GM21723 (cell line): ENCODE results near the gene C1QL3.

ENCODE experiments used
- ATAC-seq: cut with Tn5 transposase; IDR thresholded peaks from one replicate; pipeline ENCODE4 v1.9.1; 2021; ENCODE audit warnings: mild to moderate bottlenecking, moderate library complexity; ENCODE audit not compliant: unreplicated experiment

The C1QL3 gene

GRCh38 chr10:16497911-16498310, 23.8 kb downstream of the C1QL3 start:
- no peak for ATAC-seq

DNA sequence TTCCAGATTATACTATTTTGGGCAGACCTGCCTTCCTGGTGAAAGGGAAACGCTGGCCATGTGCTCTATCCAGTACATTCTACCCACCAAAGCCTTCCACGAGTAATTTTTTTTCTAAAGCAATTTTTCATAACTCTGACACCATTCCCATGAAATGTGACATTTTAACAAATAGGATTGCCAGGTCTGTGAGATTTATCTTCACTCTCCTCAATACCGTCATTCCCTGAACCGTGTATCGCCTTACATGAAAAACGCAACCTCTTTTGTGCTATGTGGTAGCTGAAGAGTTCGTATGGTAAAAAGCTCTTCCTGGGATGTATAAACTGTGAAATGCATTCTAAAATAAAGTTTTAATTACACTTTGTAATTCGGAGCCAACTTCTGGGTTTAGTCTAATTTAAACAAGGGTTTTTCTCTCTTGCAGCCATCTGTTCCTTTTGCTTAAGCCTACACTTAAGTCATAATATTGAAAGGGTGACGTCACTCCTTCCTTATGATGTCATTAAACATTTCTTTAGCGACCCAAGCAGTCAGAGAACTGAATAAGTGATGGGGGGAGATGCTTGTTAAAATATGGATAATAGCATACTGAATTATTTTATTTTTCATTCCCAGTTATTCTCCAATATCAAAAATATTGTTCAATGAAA, 27.7 kb downstream of the C1QL3 start:
- ATAC-seq: no peak

DNA sequence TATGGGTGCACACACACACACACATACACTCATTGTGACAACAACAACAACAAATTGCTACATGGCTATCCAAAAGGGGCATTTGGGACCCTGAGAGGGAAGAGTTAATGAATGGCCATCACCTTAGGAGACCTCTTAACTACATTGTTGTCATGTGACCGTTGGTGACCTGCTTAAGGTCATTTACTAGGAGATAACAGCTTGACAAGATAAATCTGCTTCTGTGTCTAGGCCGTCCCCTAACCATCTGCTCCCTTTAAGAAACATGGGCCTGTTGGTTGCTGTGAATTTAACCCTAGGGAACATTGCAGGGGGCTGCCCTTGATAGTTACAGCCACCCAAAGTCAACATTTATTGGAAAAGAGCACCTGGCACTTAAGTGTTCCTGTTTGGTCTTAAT, 29.7 kb downstream of the C1QL3 start:
- no peak for ATAC-seq

DNA sequence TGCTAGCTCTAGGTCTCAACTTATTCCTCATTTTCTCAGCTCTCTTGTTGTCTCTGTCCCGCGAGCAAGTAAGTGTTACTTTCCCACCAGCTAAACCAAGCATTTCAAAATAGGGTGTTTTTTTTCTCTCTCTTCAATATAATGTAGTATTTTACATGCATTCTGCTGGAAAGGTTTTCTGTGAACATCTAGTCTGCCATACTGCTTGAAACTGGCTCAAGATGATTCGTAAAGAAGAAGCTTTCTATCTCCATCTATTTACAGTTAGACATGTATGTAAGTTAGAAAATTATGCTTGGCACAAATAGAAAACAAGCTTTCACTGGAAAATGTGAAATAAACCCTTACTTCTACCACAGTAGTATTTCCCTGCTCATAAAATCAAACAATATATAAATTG, 31.2 kb downstream of the C1QL3 start:
- ATAC-seq: no peak

DNA sequence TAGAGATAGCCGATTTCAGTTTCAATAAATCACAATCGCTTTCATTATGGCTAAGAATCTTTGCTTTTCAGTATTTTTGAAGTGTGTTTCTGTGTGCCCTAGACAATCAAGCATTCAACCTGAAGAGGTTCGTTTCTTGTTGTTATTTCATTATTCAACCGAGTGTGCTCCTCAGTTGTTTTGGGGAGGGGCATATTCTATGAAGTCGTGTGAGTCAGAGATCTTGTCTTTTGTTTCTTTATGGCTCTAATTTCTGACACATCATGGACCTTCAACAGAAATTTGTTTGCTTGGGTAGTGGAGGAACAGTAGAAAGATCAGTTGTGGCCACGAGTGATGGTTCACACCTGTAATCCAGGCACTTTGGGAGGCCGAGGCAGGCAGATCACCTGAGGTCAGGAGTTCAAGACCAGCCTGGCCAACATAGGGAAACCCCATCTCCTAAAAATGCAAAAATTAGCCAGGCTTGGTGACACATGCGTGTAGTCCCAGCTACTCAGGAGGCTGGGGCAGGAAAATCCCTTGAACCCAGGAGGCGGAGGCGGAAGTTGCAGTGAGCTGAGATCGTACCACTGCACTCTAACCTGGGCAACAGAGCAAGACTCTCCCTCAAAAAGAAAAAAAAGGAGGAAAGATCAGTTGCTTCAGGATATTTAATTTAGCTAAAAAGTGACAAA, 38.3 kb downstream of the C1QL3 start:
- ATAC-seq: no peak

DNA sequence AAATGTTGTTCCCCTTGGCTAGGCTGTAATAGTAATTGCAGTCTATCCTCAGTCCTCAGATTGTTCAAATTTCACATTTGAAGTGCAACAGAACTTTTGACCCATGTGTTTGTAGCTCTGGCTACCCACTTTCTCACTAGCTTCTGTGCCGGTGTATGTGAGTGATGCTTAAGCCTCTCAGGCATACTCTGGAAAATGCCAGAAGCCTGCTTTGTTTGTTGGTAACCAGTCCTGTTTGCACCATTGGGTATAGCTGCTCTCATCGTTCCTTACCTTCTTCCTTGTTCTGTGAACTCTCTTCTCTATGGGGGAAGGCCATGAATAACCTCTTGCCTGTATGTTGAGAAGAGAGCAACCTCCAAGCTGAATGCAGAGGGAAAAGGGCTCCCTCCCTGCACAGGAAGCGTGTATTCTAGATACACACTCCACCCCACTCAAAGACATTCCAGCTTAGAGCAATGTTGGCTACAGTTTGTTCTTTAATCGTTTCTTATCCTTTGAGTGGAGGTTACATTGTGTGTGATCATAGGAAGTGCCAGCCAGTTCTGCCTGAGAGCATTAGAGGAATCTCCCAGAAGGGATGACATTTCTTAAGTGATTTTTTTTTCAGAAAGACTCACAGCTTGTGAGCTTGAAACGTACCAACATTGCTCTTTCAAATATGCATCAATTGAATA, 40.5 kb downstream of the C1QL3 start:
- no peak for ATAC-seq

- no peak for ATAC-seq
Measured at GRCh38 chr10:16478801-16479200, 42.9 kb downstream of the C1QL3 start.

DNA sequence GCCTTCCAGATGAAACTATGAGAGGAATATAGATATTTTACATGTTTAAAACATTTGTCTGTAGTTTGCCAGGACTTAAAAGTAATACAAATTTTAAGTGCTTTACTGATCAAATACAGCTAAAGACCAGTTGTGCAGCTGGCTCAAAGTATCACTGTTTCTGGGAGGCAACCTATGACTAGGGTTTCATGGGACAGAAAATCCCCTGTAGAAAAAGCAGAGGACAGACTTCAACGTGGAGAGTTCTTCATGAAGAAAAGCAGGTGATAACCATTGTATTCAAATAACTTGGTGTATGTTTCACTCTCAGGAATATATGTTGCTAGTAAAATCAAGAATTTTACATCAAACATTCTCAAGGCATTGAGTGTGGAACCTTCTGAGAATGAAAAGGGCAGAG, 43.9 kb downstream of the C1QL3 start:
- ATAC-seq: no peak

GRCh38 chr10:16472828-16473227, 48.9 kb downstream of the C1QL3 start:
- no peak for ATAC-seq

DNA sequence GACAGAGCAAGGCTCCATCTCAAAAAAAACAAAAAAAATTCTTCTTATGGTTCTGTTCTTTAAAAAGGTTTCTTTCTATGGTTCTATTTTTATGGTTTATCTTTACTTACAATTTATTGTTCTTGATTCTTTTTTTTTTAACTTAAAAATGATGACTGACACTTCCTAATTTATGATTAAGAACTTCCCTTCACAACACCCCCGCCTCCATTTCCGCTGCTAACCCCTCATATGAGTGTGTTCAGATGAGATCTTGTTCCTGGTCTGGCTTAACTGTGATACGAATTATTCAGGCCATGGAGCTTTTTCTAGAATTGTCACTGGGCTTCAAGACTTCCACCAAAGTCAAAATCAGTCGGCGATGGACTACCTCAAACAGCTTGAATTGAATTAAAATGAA, 50.9 kb downstream of the C1QL3 start:
- no peak for ATAC-seq

DNA sequence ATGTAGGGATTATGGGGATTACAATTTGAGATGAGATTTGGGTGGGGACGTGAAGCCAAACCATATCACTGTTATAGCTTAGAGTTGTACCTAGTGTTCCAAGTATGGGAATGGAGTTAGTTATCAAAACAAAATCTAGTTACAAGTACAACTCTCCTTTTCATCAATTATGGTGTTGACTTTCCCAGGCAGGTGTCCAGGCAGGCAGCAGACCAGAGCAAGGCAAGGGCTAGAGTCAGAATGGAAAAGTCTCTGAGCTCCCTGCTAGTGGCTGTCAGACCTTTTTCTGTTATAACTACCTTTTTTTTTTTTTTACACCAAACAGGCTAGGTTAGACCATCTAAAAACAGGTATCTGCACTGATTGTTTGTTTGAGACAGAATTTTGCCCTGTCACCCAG, 55.7 kb downstream of the C1QL3 start:
- ATAC-seq: no peak
